NB4 (cell line): Measurements from ENCODE around the gene NECTIN2.
A peak's percentile ranks its signal among the peaks of the same experiment; 100 is the strongest.

Source experiments
- DNase-seq: peaks from one replicate; pipeline ENCODE4 v3.0.0; 2010; ENCODE audit warnings: low read depth
- H3K4me3 ChIP-seq: one replicate; pipeline ENCODE4 v1.5.1; 2011; ENCODE audit warnings: mild to moderate bottlenecking, low read depth, low read length, moderate library complexity
- CTCF ChIP-seq: IDR thresholded peaks from one replicate; pipeline ENCODE4 v1.5.1; 2012; ENCODE audit warnings: low read depth, low read length
- MAX ChIP-seq: IDR thresholded peaks from 2 replicates; pipeline ENCODE4 v1.6.1; 2011; ENCODE audit warnings: low read depth, low read length
- MYC ChIP-seq: IDR thresholded peaks from 2 replicates; pipeline ENCODE4 v1.6.1; 2011; ENCODE audit warnings: low read depth, low read length
- POLR2A ChIP-seq: IDR thresholded peaks from 2 replicates; pipeline ENCODE4 v1.6.1; 2011; ENCODE audit warnings: mild to moderate bottlenecking; ENCODE audit not compliant: insufficient read length; ENCODE audit errors: extremely low read depth

Gene NECTIN2

GRCh38 chr19:44892932-44893331 is 46.8 kb downstream of the NECTIN2 start:
- DNase-seq = no peak
- no peak for TF ChIP-seq MAX
- no peak for TF ChIP-seq POLR2A
- no peak for TF ChIP-seq MYC
- no peak for TF ChIP-seq CTCF
- peak overlapping the region; percentile 97 for H3K4me3 ChIP-seq

- H3K4me3 ChIP-seq = no peak overlapping the region
- DNase-seq = no peak
- TF ChIP-seq CTCF (no peak), MAX (no peak), POLR2A (no peak), MYC (no peak)
These were observed 47.4 kb downstream of the NECTIN2 start for GRCh38 chr19:44893332-44894051.

GRCh38 chr19:44894052-44894400 is 47.9 kb downstream of the NECTIN2 start:
- no peak for DNase-seq
- no peak overlapping the region for H3K4me3 ChIP-seq
- TF ChIP-seq MAX = no peak
- no peak for TF ChIP-seq MYC
- no peak for TF ChIP-seq POLR2A
- no peak for TF ChIP-seq CTCF

GRCh38 chr19:44894946-44895345 is 48.8 kb downstream of the NECTIN2 start:
- H3K4me3 ChIP-seq = no peak overlapping the region
- TF ChIP-seq CTCF (no peak), MYC (no peak), MAX (no peak), POLR2A (no peak)
- DNase-seq = no peak

- H3K4me3 ChIP-seq = no peak overlapping the region
- no peak for DNase-seq
- TF ChIP-seq MAX (no peak), CTCF (no peak), MYC (no peak), POLR2A (no peak)
These were observed 51.7 kb downstream of the NECTIN2 start for GRCh38 chr19:44897835-44898234.
